PC-3 (cell line): ENCODE measurements around the gene GRB2. TPM values are rescaled to one million over a fixed set of nuclear protein-coding genes. Genes with fewer than 3 reads are reported as not detected.
A peak's percentile ranks its signal among the peaks of the same experiment; 100 is the strongest.

Experiments
- ATAC-seq: fragments of 200-7000 bp; cut with Tn5 transposase; 2 replicates; pipeline ENCODE4 v1.9.1; 2020; ENCODE audit warnings: mild to moderate bottlenecking, moderate library complexity
- BruUV-seq: library from RNA; stranded (reverse); fragments of 400-500 nt; replicated peaks from 2 replicates; lab custom pipeline; 2021; lab: Mats Ljungman, UMichigan
- CTCF ChIA-PET: fragments of 300-600 bp; sonication (Branson Sonifier 250); formaldehyde crosslinking; loops from one replicate; lab custom pipeline; 2022; ENCODE audit warnings: antibody characterized with exemption; lab: Charles Lee
- POLR2A ChIA-PET: fragments of 300-600 bp; sonication (Branson Sonifier 250); formaldehyde crosslinking; loops from one replicate; lab custom pipeline; 2022; ENCODE audit warnings: antibody characterized with exemption; ENCODE audit not compliant: unreplicated experiment; lab: Charles Lee
- DNase-seq: peaks from one replicate; pipeline ENCODE4 v3.0.0-alpha.2; 2015
- H2AFZ ChIP-seq: fragments of 300-600 bp; sonication (generic); 2 replicates; pipeline ENCODE4 v1.6.0; 2016; ENCODE audit warnings: antibody characterized with exemption, low read length
- H3F3A ChIP-seq: fragments of 300-600 bp; sonication (generic); one replicate; pipeline ENCODE4 v1.6.0; 2017; ENCODE audit warnings: antibody characterized with exemption, low read length, control low read depth, mild to moderate bottlenecking; ENCODE audit not compliant: unreplicated experiment
- H3K27ac ChIP-seq: fragments of 300-600 bp; sonication (generic); 2 replicates; pipeline ENCODE4 v1.5.1; 2016; ENCODE audit warnings: mild to moderate bottlenecking, low read length
- H3K27me3 ChIP-seq: fragments of 300-600 bp; sonication (generic); 2 replicates; pipeline ENCODE4 v1.6.1; 2016; ENCODE audit warnings: low read length, mixed read lengths
- H3K36me3 ChIP-seq: fragments of 300-600 bp; sonication (generic); 2 replicates; pipeline ENCODE4 v1.6.1; 2016; ENCODE audit warnings: low read depth, mixed run types, low read length, mixed read lengths
- H3K4me1 ChIP-seq: fragments of 300-600 bp; sonication (generic); 2 replicates; pipeline ENCODE4 v1.5.1; 2016; ENCODE audit warnings: low read length; ENCODE audit not compliant: insufficient read depth
- H3K4me2 ChIP-seq: fragments of 300-600 bp; sonication (generic); 2 replicates; pipeline ENCODE4 v1.6.0; 2016; ENCODE audit warnings: low read length
- H3K4me3 ChIP-seq: fragments of 300-600 bp; sonication (generic); 2 replicates; pipeline ENCODE4 v1.5.1; 2016; ENCODE audit warnings: mild to moderate bottlenecking, low read length, mixed read lengths
- H3K79me2 ChIP-seq: fragments of 300-600 bp; sonication (generic); 2 replicates; pipeline ENCODE4 v1.6.1; 2017; ENCODE audit warnings: low read length, mixed read lengths
- H3K9ac ChIP-seq: fragments of 300-600 bp; sonication (generic); 2 replicates; pipeline ENCODE4 v1.6.0; 2016; ENCODE audit warnings: mild to moderate bottlenecking, low read length
- H3K9me2 ChIP-seq: fragments of 300-600 bp; sonication (generic); replicated peaks from 2 replicates; pipeline ENCODE4 v1.6.1; 2016; ENCODE audit warnings: mixed run types, low read length, mixed read lengths
- H3K9me3 ChIP-seq: fragments of 300-600 bp; sonication (generic); 2 replicates; pipeline ENCODE4 v1.6.1; 2016; ENCODE audit warnings: low read length, mixed read lengths
- H4K20me1 ChIP-seq: fragments of 300-600 bp; sonication (generic); 2 replicates; pipeline ENCODE4 v1.6.1; 2016; ENCODE audit warnings: low read length, mixed read lengths
- EZH2 ChIP-seq: fragments of 300-600 bp; sonication (generic); IDR thresholded peaks from one replicate; pipeline ENCODE4 v1.6.1; 2017; ENCODE audit warnings: antibody characterized with exemption, mild to moderate bottlenecking, low read length; ENCODE audit not compliant: unreplicated experiment
- EZH2phosphoT487 ChIP-seq: fragments of 300-600 bp; sonication (generic); IDR thresholded peaks from 2 replicates; pipeline ENCODE4 v1.6.1; 2018; ENCODE audit warnings: mild to moderate bottlenecking, antibody characterized with exemption, low read length, borderline replicate concordance
- intact Hi-C: fragments of 100-400 bp; cut with micrococcal nuclease; formaldehyde crosslinking; loops from 2 replicates; pipeline ENCODE4 v1.9.0; 2023
- total RNA-seq: library from RNA; depleted of rRNA; stranded (reverse); fragments of >200 nt; gene quantifications from 2 replicates; pipeline ENCODE4 v1.2.3, GENCODE V29; 2014
- TF ChIP-seq, protein P1 (sequence below): fragments of 300-600 bp; sonication (generic); conservative IDR thresholded peaks from 2 replicates; pipeline ENCODE4 v1.5.1; 2017; ENCODE audit warnings: antibody characterized with exemption, low read depth, mild to moderate bottlenecking, low read length

Gene GRB2
- total RNA-seq, 1 experiment from 2014 or later, result 224 TPM

DNA sequence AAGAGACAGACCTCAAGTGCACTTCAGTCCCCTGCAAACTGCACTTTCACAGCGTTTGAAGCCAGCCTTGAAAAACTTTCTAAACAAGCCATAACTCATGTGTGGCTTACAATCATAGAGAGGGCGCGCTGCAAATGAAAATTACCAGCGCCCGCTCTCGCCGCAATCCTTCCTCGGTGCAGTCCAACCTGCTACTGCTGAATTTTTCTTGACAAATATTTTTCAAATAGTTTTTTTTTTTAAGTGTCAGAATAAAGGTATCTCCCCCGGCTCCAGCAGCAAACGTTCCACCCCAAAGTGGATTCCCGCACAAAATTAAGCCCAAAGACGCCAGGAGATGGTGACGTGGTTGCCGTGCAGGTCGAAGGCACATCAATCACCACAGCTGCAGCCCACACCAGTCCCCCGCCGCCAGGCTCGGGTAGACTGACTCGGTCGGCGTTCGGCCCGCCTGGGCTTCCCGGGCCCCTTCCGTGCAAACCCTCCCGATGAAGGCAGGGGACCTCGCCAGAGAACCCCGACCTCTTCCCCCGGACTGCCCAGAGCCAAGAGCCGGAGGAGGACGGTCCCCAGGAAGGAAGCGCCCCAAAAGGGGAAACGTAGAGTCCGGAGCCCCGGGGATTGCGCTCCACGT, 630 bp downstream of the GRB2 start:
- no peak for TF ChIP-seq EZH2phosphoT487
- TF ChIP-seq, protein P1, sequence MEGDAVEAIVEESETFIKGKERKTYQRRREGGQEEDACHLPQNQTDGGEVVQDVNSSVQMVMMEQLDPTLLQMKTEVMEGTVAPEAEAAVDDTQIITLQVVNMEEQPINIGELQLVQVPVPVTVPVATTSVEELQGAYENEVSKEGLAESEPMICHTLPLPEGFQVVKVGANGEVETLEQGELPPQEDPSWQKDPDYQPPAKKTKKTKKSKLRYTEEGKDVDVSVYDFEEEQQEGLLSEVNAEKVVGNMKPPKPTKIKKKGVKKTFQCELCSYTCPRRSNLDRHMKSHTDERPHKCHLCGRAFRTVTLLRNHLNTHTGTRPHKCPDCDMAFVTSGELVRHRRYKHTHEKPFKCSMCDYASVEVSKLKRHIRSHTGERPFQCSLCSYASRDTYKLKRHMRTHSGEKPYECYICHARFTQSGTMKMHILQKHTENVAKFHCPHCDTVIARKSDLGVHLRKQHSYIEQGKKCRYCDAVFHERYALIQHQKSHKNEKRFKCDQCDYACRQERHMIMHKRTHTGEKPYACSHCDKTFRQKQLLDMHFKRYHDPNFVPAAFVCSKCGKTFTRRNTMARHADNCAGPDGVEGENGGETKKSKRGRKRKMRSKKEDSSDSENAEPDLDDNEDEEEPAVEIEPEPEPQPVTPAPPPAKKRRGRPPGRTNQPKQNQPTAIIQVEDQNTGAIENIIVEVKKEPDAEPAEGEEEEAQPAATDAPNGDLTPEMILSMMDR, result no peak
- no peak for TF ChIP-seq EZH2
- Histone ChIP-seq H3K4me1 (peaks cover 14% of the 10 kb centered on the region), H3K4me3 (peak overlapping the region; percentile 96), H3K9me2 (no peaks in the 10 kb centered on the region), H4K20me1 (peaks cover 28% of the 10 kb centered on the region), H3K27ac (peak overlapping the region; percentile 12), H3F3A (peaks cover 6% of the 10 kb centered on the region), H3K79me2 (peaks cover 57% of the 10 kb centered on the region), H2AFZ (peak overlapping the region; percentile 72), H3K9ac (peak overlapping the region; percentile 95), H3K36me3 (0 out of 2 replicates have a peak, but pooled peaks cover 5% of the 10 kb centered on the region), H3K4me2 (peak overlapping the region; percentile 84), H3K27me3 (no peaks in the 10 kb centered on the region), H3K9me3 (no peaks in the 10 kb centered on the region)
- DNase-seq (peak; percentile 43), ATAC-seq (peak; percentile 41)
- POLR2A ChIA-PET, result interaction anchor here (0.6 to 1.0 kb wide), 3 partner anchors 26 to 134 kb away, joined by 3 to 6 read pairs (median 4); partner anchors contain the start of genes MIF4GD and SLC25A19
- TSS peak; percentile 46 for BruUV-seq
- intact Hi-C loops, result loop anchor here (1.0 to 2.0 kb wide), 5 partner anchors 11 to 135 kb away; partner anchors contain the start of gene SLC25A19
- CTCF ChIA-PET, result interaction anchor here (1.0 kb wide), 1 partner anchor 134 kb away, joined by 9 read pairs; the partner anchor contains the start of gene MIF4GD

DNA sequence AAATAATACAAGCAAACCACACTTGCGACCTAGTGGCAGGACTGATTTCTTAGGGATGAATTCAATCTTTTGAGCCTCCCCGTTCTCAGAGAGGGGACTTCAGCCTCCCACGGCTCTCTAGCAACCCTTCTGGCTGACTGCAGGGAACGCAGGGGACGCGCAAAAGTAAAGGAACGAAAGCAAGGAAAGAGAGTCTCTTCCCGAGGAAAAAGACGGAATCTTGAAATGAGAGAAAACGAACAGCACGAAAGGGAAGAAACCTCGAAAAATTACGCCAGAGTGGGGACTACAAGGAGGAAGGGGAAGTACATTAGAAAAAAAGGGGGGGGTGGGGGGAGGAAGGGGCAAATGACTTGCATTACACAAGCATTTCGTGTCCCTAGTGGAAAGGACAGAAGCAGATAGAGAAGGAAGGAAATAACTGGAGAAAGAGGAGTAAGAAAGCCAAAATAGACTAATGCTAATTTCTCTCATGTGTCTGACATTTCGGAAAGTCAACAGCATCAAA, 1.2 kb downstream of the GRB2 start:
- H2AFZ ChIP-seq, result peak overlapping the region; percentile 72; the same call in 1 of the 2 replicates

More for the DNA sequence above, 1.2 kb downstream of the GRB2 start:
- ATAC-seq (peak; percentile 45), DNase-seq (peak; percentile 90)
- H3K27me3 ChIP-seq, result no peaks in the 10 kb centered on the region
- 0 out of 2 replicates have a peak, but pooled peaks cover 5% of the 10 kb centered on the region for H3K36me3 ChIP-seq
- H3K4me2 ChIP-seq, result peak overlapping the region; percentile 84
- POLR2A ChIA-PET, result no interaction called here
- CTCF ChIA-PET, result interaction anchor here (0.7 to 1.0 kb wide), 2 partner anchors 40 to 81 kb away, joined by 5 to 8 read pairs; no protein-coding TSS in a partner anchor
- peak overlapping the region; percentile 95 for H3K9ac ChIP-seq
- intact Hi-C loops, result loop anchor here (1.0 to 2.0 kb wide), 4 partner anchors 10 to 134 kb away; no protein-coding TSS in a partner anchor
- H4K20me1 ChIP-seq, result peaks cover 28% of the 10 kb centered on the region
- H3K9me3 ChIP-seq, result no peaks in the 10 kb centered on the region
- H3K4me3 ChIP-seq, result peak overlapping the region; percentile 96
- H3K27ac ChIP-seq, result peak overlapping the region; percentile 12
- TF ChIP-seq EZH2phosphoT487, result no peak
- TF ChIP-seq, protein P1, result peak; percentile 93
- H3K79me2 ChIP-seq, result peaks cover 62% of the 10 kb centered on the region
- H3F3A ChIP-seq, result peaks cover 6% of the 10 kb centered on the region
- no peaks in the 10 kb centered on the region for H3K9me2 ChIP-seq
- TSS peak; percentile 33 for BruUV-seq
- H3K4me1 ChIP-seq, result peaks cover 14% of the 10 kb centered on the region
